Neuron (in vitro differentiated cells): Measurements from ENCODE around the gene PRKCQ.

Experiments
- H2AFZ ChIP-seq: one replicate; pipeline ENCODE4 v1.6.1; 2013; ENCODE audit warnings: low read depth, mild to moderate bottlenecking, inconsistent platforms, low read length, moderate library complexity
- H3K27me3 ChIP-seq: one replicate; pipeline ENCODE4 v1.6.1; 2013; ENCODE audit warnings: low read length; ENCODE audit not compliant: insufficient read depth
- H3K36me3 ChIP-seq: one replicate; pipeline ENCODE4 v1.6.1; 2013; ENCODE audit warnings: low read length; ENCODE audit not compliant: insufficient read depth
- H3K4me1 ChIP-seq: one replicate; pipeline ENCODE4 v1.6.1; 2013; ENCODE audit warnings: low read length; ENCODE audit not compliant: insufficient read depth
- H3K4me3 ChIP-seq: 2 replicates; pipeline ENCODE4 v1.5.1; 2013; ENCODE audit warnings: mild to moderate bottlenecking, low read length, moderate library complexity
- H3K9me3 ChIP-seq: one replicate; pipeline ENCODE4 v1.6.1; 2013; ENCODE audit warnings: low read length

Gene PRKCQ

GRCh38 chr10:6553937-6554336 is 26.1 kb downstream of the PRKCQ start:
- Histone ChIP-seq H3K4me3 (no peak overlapping the region), H3K27me3 (no peaks in the 10 kb centered on the region), H3K36me3 (no peaks in the 10 kb centered on the region), H2AFZ (no peak overlapping the region), H3K4me1 (no peaks in the 10 kb centered on the region), H3K9me3 (no peaks in the 10 kb centered on the region)

- Histone ChIP-seq H3K36me3 (no peaks in the 10 kb centered on the region), H3K4me3 (no peak overlapping the region), H3K9me3 (no peaks in the 10 kb centered on the region), H3K4me1 (no peaks in the 10 kb centered on the region), H3K27me3 (no peaks in the 10 kb centered on the region), H2AFZ (no peak overlapping the region)
These were observed 36.6 kb downstream of the PRKCQ start for GRCh38 chr10:6543431-6544005.

GRCh38 chr10:6542999-6543430 is 37.1 kb downstream of the PRKCQ start:
- Histone ChIP-seq H3K4me3 (no peak overlapping the region), H3K27me3 (no peaks in the 10 kb centered on the region), H3K9me3 (no peaks in the 10 kb centered on the region), H3K4me1 (no peaks in the 10 kb centered on the region), H2AFZ (no peak overlapping the region), H3K36me3 (no peaks in the 10 kb centered on the region)

- Histone ChIP-seq H3K27me3 (no peaks in the 10 kb centered on the region), H3K9me3 (no peaks in the 10 kb centered on the region), H3K4me1 (no peaks in the 10 kb centered on the region), H2AFZ (no peak overlapping the region), H3K4me3 (no peak overlapping the region), H3K36me3 (no peaks in the 10 kb centered on the region)
These were observed 40.2 kb downstream of the PRKCQ start for GRCh38 chr10:6539833-6540232.

- Histone ChIP-seq H3K27me3 (no peaks in the 10 kb centered on the region), H3K4me3 (no peak overlapping the region), H3K4me1 (no peaks in the 10 kb centered on the region), H3K36me3 (no peaks in the 10 kb centered on the region), H2AFZ (no peak overlapping the region), H3K9me3 (no peaks in the 10 kb centered on the region)
These were observed 42.3 kb downstream of the PRKCQ start for GRCh38 chr10:6537770-6538169.

- Histone ChIP-seq H3K4me1 (no peaks in the 10 kb centered on the region), H3K9me3 (no peaks in the 10 kb centered on the region), H3K27me3 (no peaks in the 10 kb centered on the region), H2AFZ (no peak overlapping the region), H3K4me3 (no peak overlapping the region), H3K36me3 (no peaks in the 10 kb centered on the region)
These were observed 44.0 kb downstream of the PRKCQ start for GRCh38 chr10:6536102-6536501.

GRCh38 chr10:6535156-6535764 is 44.8 kb downstream of the PRKCQ start:
- Histone ChIP-seq H3K27me3 (no peaks in the 10 kb centered on the region), H3K9me3 (no peaks in the 10 kb centered on the region), H3K36me3 (no peaks in the 10 kb centered on the region), H3K4me1 (no peaks in the 10 kb centered on the region), H2AFZ (no peak overlapping the region), H3K4me3 (no peak overlapping the region)

GRCh38 chr10:6532321-6532720 is 47.8 kb downstream of the PRKCQ start:
- Histone ChIP-seq H2AFZ (no peak overlapping the region), H3K27me3 (no peaks in the 10 kb centered on the region), H3K9me3 (no peaks in the 10 kb centered on the region), H3K36me3 (no peaks in the 10 kb centered on the region), H3K4me1 (no peaks in the 10 kb centered on the region), H3K4me3 (no peak overlapping the region)

GRCh38 chr10:6530966-6531365 is 49.1 kb downstream of the PRKCQ start:
- H3K4me1 ChIP-seq = no peaks in the 10 kb centered on the region
- H3K4me3 ChIP-seq = no peak overlapping the region
- H3K9me3 ChIP-seq = no peaks in the 10 kb centered on the region
- H2AFZ ChIP-seq = no peak overlapping the region
- no peaks in the 10 kb centered on the region for H3K36me3 ChIP-seq
- no peaks in the 10 kb centered on the region for H3K27me3 ChIP-seq

- Histone ChIP-seq H3K9me3 (no peaks in the 10 kb centered on the region), H3K4me3 (no peak overlapping the region), H3K36me3 (no peaks in the 10 kb centered on the region), H3K27me3 (no peaks in the 10 kb centered on the region), H2AFZ (no peak overlapping the region), H3K4me1 (no peaks in the 10 kb centered on the region)
These were observed 49.8 kb downstream of the PRKCQ start for GRCh38 chr10:6530211-6530840.

GRCh38 chr10:6528198-6528950 is 51.7 kb downstream of the PRKCQ start:
- Histone ChIP-seq H3K9me3 (no peaks in the 10 kb centered on the region), H2AFZ (no peak overlapping the region), H3K27me3 (no peaks in the 10 kb centered on the region), H3K36me3 (no peaks in the 10 kb centered on the region), H3K4me3 (no peak overlapping the region), H3K4me1 (no peaks in the 10 kb centered on the region)

- Histone ChIP-seq H3K9me3 (no peaks in the 10 kb centered on the region), H3K36me3 (no peaks in the 10 kb centered on the region), H3K27me3 (no peaks in the 10 kb centered on the region), H3K4me3 (no peak overlapping the region), H2AFZ (no peak overlapping the region), H3K4me1 (no peaks in the 10 kb centered on the region)
These were observed 54.4 kb downstream of the PRKCQ start for GRCh38 chr10:6525599-6526165.

- Histone ChIP-seq H3K36me3 (no peaks in the 10 kb centered on the region), H3K4me3 (no peak overlapping the region), H3K9me3 (no peaks in the 10 kb centered on the region), H3K27me3 (no peaks in the 10 kb centered on the region), H2AFZ (no peak overlapping the region), H3K4me1 (no peaks in the 10 kb centered on the region)
These were observed 57.8 kb downstream of the PRKCQ start for GRCh38 chr10:6522230-6522629.
